WTC11 (cell line): ENCODE results near the gene AHNAK. TPM values are rescaled to one million over a fixed set of nuclear protein-coding genes. Genes with fewer than 3 reads are reported as not detected.

Experiments used
- ATAC-seq: fragments of 200-7000 bp; cut with Tn5 transposase; 2 replicates; pipeline ENCODE4 v1.10.0; 2021; ENCODE audit warnings: mild to moderate bottlenecking, moderate library complexity
- CTCF ChIA-PET: fragments of 300-600 bp; sonication (Branson Sonifier 250); formaldehyde crosslinking; loops from one replicate; lab custom pipeline; 2021; ENCODE audit warnings: antibody characterized with exemption; lab: Charles Lee
- POLR2A ChIA-PET: fragments of 350-600 bp; sonication (Branson Sonifier 250); formaldehyde crosslinking; loops from one replicate; lab custom pipeline; 2021; ENCODE audit warnings: antibody characterized with exemption; lab: Charles Lee
- DNase-seq: peaks from one replicate; pipeline ENCODE4 v3.0.0; 2021; ENCODE audit warnings: low spot score
- H3K27ac Mint-ChIP-seq: 2 replicates; pipeline ENCODE4 v1.8.0; 2021; ENCODE audit warnings: mixed read lengths
- H3K27me3 Mint-ChIP-seq: 2 replicates; pipeline ENCODE4 v1.8.0; 2021; ENCODE audit warnings: low read depth, mild to moderate bottlenecking, moderate library complexity, mixed read lengths
- H3K36me3 Mint-ChIP-seq: 2 replicates; pipeline ENCODE4 v1.8.0; 2021; ENCODE audit warnings: mixed read lengths
- H3K4me1 Mint-ChIP-seq: 2 replicates; pipeline ENCODE4 v1.8.0; 2022; ENCODE audit warnings: mixed read lengths
- H3K4me3 Mint-ChIP-seq: 2 replicates; pipeline ENCODE4 v1.8.0; 2021; ENCODE audit warnings: mild to moderate bottlenecking, moderate library complexity, mixed read lengths
- H3K9me3 Mint-ChIP-seq: 2 replicates; pipeline ENCODE4 v1.8.0; 2021; ENCODE audit warnings: mixed read lengths
- AR ChIP-seq: fragments of 250-450 bp; sonication (Bioruptor Pico); IDR thresholded peaks from 2 replicates; pipeline ENCODE4 v1.9.0; 2021; ENCODE audit warnings: mild to moderate bottlenecking
- CTCF ChIP-seq: fragments of 200-600 bp; IDR thresholded peaks from 2 replicates; pipeline ENCODE4 v1.8.0; 2022; ENCODE audit warnings: antibody characterized with exemption
- ELF4 ChIP-seq: sonication (generic); formaldehyde crosslinking; IDR thresholded peaks from 2 replicates; pipeline ENCODE4 v1.8.1; 2022; ENCODE audit warnings: low read depth, mild to moderate bottlenecking, moderate library complexity, missing genetic modification reagents
- ESRRA ChIP-seq: sonication (generic); formaldehyde crosslinking; IDR thresholded peaks from 2 replicates; pipeline ENCODE4 v1.8.1; 2022; ENCODE audit warnings: mild to moderate bottlenecking, missing genetic modification reagents, borderline replicate concordance
- HMGA2 ChIP-seq: fragments of 250-450 bp; sonication (Bioruptor Pico); IDR thresholded peaks from 2 replicates; pipeline ENCODE4 v1.4.0; 2021; ENCODE audit warnings: mild to moderate bottlenecking, moderate library complexity
- IRF1 ChIP-seq: sonication (generic); formaldehyde crosslinking; IDR thresholded peaks from 2 replicates; pipeline ENCODE4 v1.8.0; 2023; ENCODE audit warnings: missing genetic modification reagents
- JUN ChIP-seq: sonication (generic); formaldehyde crosslinking; IDR thresholded peaks from 2 replicates; pipeline ENCODE4 v1.8.0; 2023; ENCODE audit warnings: mild to moderate bottlenecking, missing genetic modification reagents
- MXD4 ChIP-seq: fragments of 250-450 bp; sonication (Bioruptor Pico); IDR thresholded peaks from 2 replicates; pipeline ENCODE4 v1.8.0; 2021; ENCODE audit warnings: mild to moderate bottlenecking, moderate library complexity, borderline replicate concordance
- NR3C1 ChIP-seq: sonication (generic); formaldehyde crosslinking; conservative IDR thresholded peaks from 2 replicates; pipeline ENCODE4 v1.8.1; 2023; ENCODE audit warnings: low read depth, mild to moderate bottlenecking, missing genetic modification reagents
- OVOL2 ChIP-seq: fragments of 250-450 bp; sonication (Bioruptor Pico); IDR thresholded peaks from 2 replicates; pipeline ENCODE4 v1.9.0; 2021; ENCODE audit warnings: mild to moderate bottlenecking, borderline replicate concordance
- PREB ChIP-seq: sonication (generic); formaldehyde crosslinking; IDR thresholded peaks from 2 replicates; pipeline ENCODE4 v1.8.1; 2022; ENCODE audit warnings: mild to moderate bottlenecking, missing genetic modification reagents, moderate library complexity, borderline replicate concordance
- RORB ChIP-seq: fragments of 250-450 bp; sonication (Bioruptor Pico); IDR thresholded peaks from 2 replicates; pipeline ENCODE4 v1.9.0; 2021; ENCODE audit warnings: mild to moderate bottlenecking
- SMAD3 ChIP-seq: sonication (generic); formaldehyde crosslinking; IDR thresholded peaks from 2 replicates; pipeline ENCODE4 v1.8.0; 2022; ENCODE audit warnings: missing genetic modification reagents, mild to moderate bottlenecking, borderline replicate concordance
- TEAD1 ChIP-seq: sonication (generic); formaldehyde crosslinking; IDR thresholded peaks from 2 replicates; pipeline ENCODE4 v1.8.0; 2022; ENCODE audit warnings: mild to moderate bottlenecking, missing genetic modification reagents
- ZNF138 ChIP-seq: sonication (generic); formaldehyde crosslinking; conservative IDR thresholded peaks from 2 replicates; pipeline ENCODE4 v1.8.1; 2022; ENCODE audit warnings: mild to moderate bottlenecking, moderate library complexity, missing genetic modification reagents
- total RNA-seq: library from RNA; stranded (reverse); gene quantifications from 3 replicates; pipeline ENCODE4 v1.2.3, GENCODE V29; 2021
- TF ChIP-seq, protein P1 (sequence below): fragments of 250-450 bp; sonication (Bioruptor Pico); IDR thresholded peaks from 2 replicates; pipeline ENCODE4 v1.9.0; 2021; ENCODE audit warnings: moderate library complexity, mild to moderate bottlenecking, inconsistent platforms, borderline replicate concordance
- TF ChIP-seq, protein P2 (sequence below): fragments of 250-450 bp; sonication (Bioruptor Pico); IDR thresholded peaks from 2 replicates; pipeline ENCODE4 v2.1.2; 2022; ENCODE audit warnings: mild to moderate bottlenecking, moderate library complexity

The AHNAK gene
- total RNA-seq, 1 experiment from 2014 or later = 21.0 TPM

- CTCF ChIA-PET = interaction anchor here (1.0 to 11.8 kb wide), 6 partner anchors 9 to 138 kb away, joined by 3 to 552 read pairs (median 5); partner anchors contain the start of gene AHNAK
- POLR2A ChIA-PET = no interaction called here
- H3K4me3 Mint-ChIP-seq = no peak overlapping the region
- no peaks in the 10 kb centered on the region for H3K36me3 Mint-ChIP-seq
- peaks cover 44% of the 10 kb centered on the region for H3K27me3 Mint-ChIP-seq
- H3K4me1 Mint-ChIP-seq = peaks cover 8% of the 10 kb centered on the region
- no peak overlapping the region for H3K27ac Mint-ChIP-seq
- ATAC-seq (no peak), DNase-seq (no peak)
- TF ChIP-seq, protein P1, sequence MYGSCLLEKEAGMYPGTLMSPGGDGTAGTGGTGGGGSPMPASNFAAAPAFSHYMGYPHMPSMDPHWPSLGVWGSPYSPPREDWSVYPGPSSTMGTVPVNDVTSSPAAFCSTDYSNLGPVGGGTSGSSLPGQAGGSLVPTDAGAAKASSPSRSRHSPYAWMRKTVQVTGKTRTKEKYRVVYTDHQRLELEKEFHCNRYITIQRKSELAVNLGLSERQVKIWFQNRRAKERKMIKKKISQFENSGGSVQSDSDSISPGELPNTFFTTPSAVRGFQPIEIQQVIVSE (CRISPR knock-in tag) = no peak
- TF ChIP-seq, all 79 proteins: peak for 0
- no peaks in the 10 kb centered on the region for H3K9me3 Mint-ChIP-seq
Measured at GRCh38 chr11:62421996-62422395, 124.6 kb downstream of the AHNAK start.

- no peak overlapping the region for H3K4me3 Mint-ChIP-seq
- ATAC-seq (no peak), DNase-seq (no peak)
- no peak for TF ChIP-seq SMAD3 (CRISPR knock-in tag)
- no peak for TF ChIP-seq PREB (CRISPR knock-in tag)
- peak; percentile 88 for TF ChIP-seq HMGA2
- ChIA-PET CTCF (interaction anchor here (3.2 to 11.8 kb wide), 2 partner anchors 26 to 121 kb away, joined by 18 to 552 read pairs; partner anchors contain the start of gene AHNAK), POLR2A (no interaction called here)
- H3K36me3 Mint-ChIP-seq = no peaks in the 10 kb centered on the region
- H3K9me3 Mint-ChIP-seq = no peaks in the 10 kb centered on the region
- H3K4me1 Mint-ChIP-seq = no peaks in the 10 kb centered on the region
- peaks cover 44% of the 10 kb centered on the region for H3K27me3 Mint-ChIP-seq
- H3K27ac Mint-ChIP-seq = no peak overlapping the region
Measured at GRCh38 chr11:62420882-62421281, 125.7 kb downstream of the AHNAK start.

- ATAC-seq = no peak
- Mint-ChIP-seq H3K4me1 (no peaks in the 10 kb centered on the region), H3K4me3 (no peak overlapping the region), H3K27me3 (peaks cover 43% of the 10 kb centered on the region), H3K27ac (no peak overlapping the region), H3K9me3 (no peaks in the 10 kb centered on the region), H3K36me3 (no peaks in the 10 kb centered on the region)
- ChIA-PET POLR2A (no interaction called here), CTCF (interaction anchor here (1.1 to 11.8 kb wide), 3 partner anchors 25 to 141 kb away, joined by 3 to 552 read pairs (median 18); partner anchors contain the start of gene AHNAK)
- no peak for DNase-seq
- TF ChIP-seq ESRRA (CRISPR knock-in tag) (no peak), RORB (CRISPR knock-in tag) (no peak), IRF1 (CRISPR knock-in tag) (no peak), MXD4 (no peak), TEAD1 (CRISPR knock-in tag) (no peak), ELF4 (no peak)
- TF ChIP-seq, protein P2, sequence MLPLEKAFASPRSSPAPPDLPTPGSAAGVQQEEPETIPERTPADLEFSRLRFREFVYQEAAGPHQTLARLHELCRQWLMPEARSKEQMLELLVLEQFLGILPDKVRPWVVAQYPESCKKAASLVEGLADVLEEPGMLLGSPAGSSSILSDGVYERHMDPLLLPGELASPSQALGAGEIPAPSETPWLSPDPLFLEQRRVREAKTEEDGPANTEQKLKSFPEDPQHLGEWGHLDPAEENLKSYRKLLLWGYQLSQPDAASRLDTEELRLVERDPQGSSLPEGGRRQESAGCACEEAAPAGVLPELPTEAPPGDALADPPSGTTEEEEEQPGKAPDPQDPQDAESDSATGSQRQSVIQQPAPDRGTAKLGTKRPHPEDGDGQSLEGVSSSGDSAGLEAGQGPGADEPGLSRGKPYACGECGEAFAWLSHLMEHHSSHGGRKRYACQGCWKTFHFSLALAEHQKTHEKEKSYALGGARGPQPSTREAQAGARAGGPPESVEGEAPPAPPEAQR (CRISPR knock-in tag) = no peak
Measured at GRCh38 chr11:62419943-62420342, 126.7 kb downstream of the AHNAK start.

DNA sequence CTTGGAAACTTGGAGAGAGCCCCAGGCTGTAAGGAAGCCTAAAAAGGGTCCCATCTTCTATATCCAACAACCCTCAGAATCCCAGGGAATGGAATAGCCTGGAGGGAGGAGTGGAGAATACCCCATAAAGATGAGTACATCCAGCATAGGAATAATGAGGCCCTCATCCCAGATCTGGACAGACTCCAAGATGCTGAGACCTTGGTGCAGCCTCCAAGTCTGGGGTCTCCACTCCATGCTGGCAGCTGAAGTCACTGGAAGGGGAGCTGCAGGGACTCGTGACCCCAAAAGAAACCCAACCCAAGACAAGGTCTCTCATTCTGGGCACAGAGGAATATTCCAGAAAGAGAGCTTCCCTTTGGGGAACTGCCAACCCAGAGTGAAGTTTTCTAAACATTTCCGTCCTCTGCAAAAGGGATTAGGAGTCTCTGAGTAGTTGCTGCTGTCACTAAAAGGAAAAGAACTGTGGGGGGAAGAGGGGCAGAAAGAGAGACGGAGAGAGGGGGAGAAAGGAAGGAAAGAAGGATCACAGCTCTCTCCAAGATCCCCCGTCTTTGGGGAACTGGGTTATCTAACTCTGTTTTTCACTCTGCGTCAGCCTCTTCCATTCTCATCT lies 127.2 kb downstream of the AHNAK start:
- no peak overlapping the region for H3K4me3 Mint-ChIP-seq

More for the DNA sequence above, 127.2 kb downstream of the AHNAK start:
- ChIA-PET POLR2A (no interaction called here), CTCF (interaction anchor here (1.1 to 11.8 kb wide), 3 partner anchors 25 to 141 kb away, joined by 3 to 552 read pairs (median 18); partner anchors contain the start of gene AHNAK)
- Mint-ChIP-seq H3K4me1 (no peaks in the 10 kb centered on the region), H3K27ac (no peak overlapping the region), H3K9me3 (no peaks in the 10 kb centered on the region), H3K36me3 (no peaks in the 10 kb centered on the region), H3K27me3 (peaks cover 38% of the 10 kb centered on the region)
- ATAC-seq (no peak), DNase-seq (no peak)
- TF ChIP-seq AR (CRISPR knock-in tag) = no peak
- no peak for TF ChIP-seq JUN (CRISPR knock-in tag)
- TF ChIP-seq HMGA2 = no peak
- no peak for TF ChIP-seq ZNF138 (CRISPR knock-in tag)
- TF ChIP-seq NR3C1 (CRISPR knock-in tag) = no peak
- no peak for TF ChIP-seq OVOL2 (CRISPR knock-in tag)
- TF ChIP-seq IRF1 (CRISPR knock-in tag) = no peak
- TF ChIP-seq CTCF = no peak
